Liver (tissue), 9 donors: ENCODE data around the gene TXNDC16. TPM values are rescaled to one million over a fixed set of nuclear protein-coding genes. Genes with fewer than 3 reads are reported as not detected.

Source experiments
- DNase-seq: peaks from one replicate; pipeline ENCODE4 v3.0.0-alpha.2; 2017; ENCODE audit warnings: low spot score
- H3K27ac ChIP-seq, 2 donors: one replicate each; pipeline ENCODE4 v1.7.0; 2013; ENCODE audit warnings: inconsistent platforms in 2 of 2, low read length in 2 of 2, control low read depth in 1 of 2, low read depth in 1 of 2, mild to moderate bottlenecking in 1 of 2
- H3K27me3 ChIP-seq, 4 donors: one replicate each; pipeline versions ENCODE4 v1.6.1 to v1.7.0; 2013; ENCODE audit warnings: low read length in 3 of 4, inconsistent platforms in 1 of 4, mild to moderate bottlenecking in 1 of 4, moderate library complexity in 1 of 4; ENCODE audit not compliant: control insufficient read depth in 4 of 4, insufficient read depth in 4 of 4
- H3K36me3 ChIP-seq, 4 donors: one replicate each; pipeline versions ENCODE4 v1.6.1 to v1.7.0; 2013; ENCODE audit warnings: low read length in 3 of 4, mild to moderate bottlenecking in 3 of 4, low read depth in 1 of 4, moderate library complexity in 1 of 4; ENCODE audit not compliant: control insufficient read depth in 4 of 4, insufficient read depth in 3 of 4
- H3K4me1 ChIP-seq, 4 donors: one replicate each; pipeline versions ENCODE4 v1.6.1 to v1.7.0; 2013; ENCODE audit warnings: low read length in 3 of 4, mild to moderate bottlenecking in 3 of 4, moderate library complexity in 1 of 4; ENCODE audit not compliant: control insufficient read depth in 4 of 4, insufficient read depth in 4 of 4
- H3K4me3 ChIP-seq, 3 donors: one replicate each; pipeline versions ENCODE4 v1.6.1 to v1.7.0; 2013; ENCODE audit warnings: low read length in 3 of 3, control low read depth in 1 of 3, low read depth in 1 of 3, mild to moderate bottlenecking in 1 of 3
- H3K9ac ChIP-seq, 2 donors: one replicate each; pipeline ENCODE4 v1.7.0; 2013; ENCODE audit warnings: low read length in 2 of 2, mild to moderate bottlenecking in 2 of 2, moderate library complexity in 2 of 2, control low read depth in 1 of 2, low read depth in 1 of 2
- H3K9me3 ChIP-seq, 4 donors: one replicate each; pipeline versions ENCODE4 v1.6.1 to v1.7.0; 2013; ENCODE audit warnings: low read length in 3 of 4; ENCODE audit not compliant: control insufficient read depth in 4 of 4
- ATF3 ChIP-seq: IDR thresholded peaks from 2 replicates; pipeline ENCODE4 v1.6.1; 2016; ENCODE audit warnings: antibody characterized with exemption
- FOXA1 ChIP-seq: IDR thresholded peaks from 2 replicates; pipeline ENCODE4 v1.6.1; 2016; ENCODE audit warnings: antibody characterized with exemption
- GABPA ChIP-seq, 2 donors: IDR thresholded peaks in 1 of 2; conservative IDR thresholded peaks in 1 of 2; 2 replicates each; pipeline ENCODE4 v1.6.1; 2016; ENCODE audit warnings: antibody characterized with exemption in 2 of 2, mild to moderate bottlenecking in 1 of 2, moderate library complexity in 1 of 2
- HNF4A ChIP-seq, 2 donors: conservative IDR thresholded peaks; 2 replicates each; pipeline ENCODE4 v1.6.1; 2016; ENCODE audit warnings: antibody characterized with exemption in 2 of 2, mild to moderate bottlenecking in 2 of 2
- HNF4G ChIP-seq: IDR thresholded peaks from 2 replicates; pipeline ENCODE4 v1.6.1; 2016; ENCODE audit warnings: antibody characterized with exemption
- JUND ChIP-seq, 2 donors: IDR thresholded peaks; 2 replicates each; pipeline ENCODE4 v1.6.1; 2016; ENCODE audit warnings: antibody characterized with exemption in 2 of 2
- MAX ChIP-seq: IDR thresholded peaks from 2 replicates; pipeline ENCODE4 v1.6.1; 2016; ENCODE audit warnings: antibody characterized with exemption
- RAD21 ChIP-seq, 2 donors: IDR thresholded peaks; 2 replicates each; pipeline ENCODE4 v1.6.1; 2016; ENCODE audit warnings: antibody characterized with exemption in 2 of 2, mild to moderate bottlenecking in 2 of 2
- REST ChIP-seq: IDR thresholded peaks from 2 replicates; pipeline ENCODE4 v1.6.1; 2016; ENCODE audit warnings: antibody characterized with exemption, mild to moderate bottlenecking
- RXRA ChIP-seq, 2 donors: IDR thresholded peaks; 2 replicates each; pipeline ENCODE4 v1.6.1; 2017 to 2018; ENCODE audit warnings: antibody characterized with exemption in 2 of 2, mild to moderate bottlenecking in 1 of 2
- SP1 ChIP-seq: IDR thresholded peaks from 2 replicates; pipeline ENCODE4 v1.6.1; 2018; ENCODE audit warnings: antibody characterized with exemption, mild to moderate bottlenecking
- TAF1 ChIP-seq: conservative IDR thresholded peaks from 2 replicates; pipeline ENCODE4 v1.6.1; 2016; ENCODE audit warnings: antibody characterized with exemption, mild to moderate bottlenecking
- YY1 ChIP-seq: IDR thresholded peaks from 2 replicates; pipeline ENCODE4 v1.6.1; 2016; ENCODE audit warnings: antibody characterized with exemption, mild to moderate bottlenecking
- WGBS: extraction: QIAGEN DNeasy Blood & Tissue Kit; methylation state at CpG from one replicate; pipeline ENCODE4 v1.1.7; 2013; 5-methylcytosine and 5-hydroxymethylcytosine counted together
- polyA plus RNA-seq, 2 donors: library from polyadenylated mRNA; stranded (reverse) in 1 of 2; unstranded in 1 of 2; fragments of 200-250 nt in 1 of 2; fragments of >200 nt in 1 of 2; fragmentation: Nextera tagmentation in 1 of 2; extraction: Ambion mirVana in 1 of 2; gene quantifications; one replicate each; pipeline versions ENCODE4 v1.2.1 to v1.2.3, GENCODE V29; 2013 to 2015
- total RNA-seq, 2 donors: library from RNA; depleted of rRNA; stranded (reverse); fragments of >200 nt; gene quantifications; one replicate each; pipeline ENCODE4 v1.2.3, GENCODE V29; 2014
- TF ChIP-seq, protein P1 (sequence below): IDR thresholded peaks from 2 replicates; pipeline ENCODE4 v1.6.1; 2016; ENCODE audit warnings: antibody characterized with exemption
- TF ChIP-seq, protein P2 (sequence below): fragments of 150-350 bp; IDR thresholded peaks from 2 replicates; pipeline ENCODE4 v1.5.1; 2017; ENCODE audit warnings: improper control_type of control experiment, low read depth, low read length; ENCODE audit not compliant: missing input control
- donor health status: healthy.
- donor health status: healthy.
- donor health status: healthy.
- donor health status: healthy.
- donor health status: healthy.

TXNDC16 gene
- total and polyA plus RNA-seq, 4 donors = 2.0 to 16.2 (median 4.1) TPM

DNA sequence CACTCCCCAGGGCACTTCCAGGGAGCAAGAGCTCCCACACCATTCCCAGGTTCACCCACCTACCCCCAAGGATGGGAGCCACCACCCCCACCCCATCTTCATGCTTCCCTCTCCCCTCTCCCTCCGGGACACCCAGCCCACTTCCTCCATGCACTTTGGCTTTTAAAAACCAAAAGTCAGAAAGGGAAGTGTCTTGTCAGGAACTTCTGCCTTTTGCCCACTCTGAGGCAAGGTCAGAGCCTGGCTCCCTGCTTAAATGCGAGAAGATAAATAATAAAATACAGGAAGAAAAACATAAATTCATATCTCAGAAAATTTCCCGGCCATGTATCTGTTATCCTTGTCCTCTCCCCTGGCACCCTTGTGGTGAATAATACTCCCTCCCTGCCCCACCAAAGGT, 156.6 kb downstream of the TXNDC16 start:
- no peaks in the 10 kb centered on the region for H3K36me3 ChIP-seq

DNA sequence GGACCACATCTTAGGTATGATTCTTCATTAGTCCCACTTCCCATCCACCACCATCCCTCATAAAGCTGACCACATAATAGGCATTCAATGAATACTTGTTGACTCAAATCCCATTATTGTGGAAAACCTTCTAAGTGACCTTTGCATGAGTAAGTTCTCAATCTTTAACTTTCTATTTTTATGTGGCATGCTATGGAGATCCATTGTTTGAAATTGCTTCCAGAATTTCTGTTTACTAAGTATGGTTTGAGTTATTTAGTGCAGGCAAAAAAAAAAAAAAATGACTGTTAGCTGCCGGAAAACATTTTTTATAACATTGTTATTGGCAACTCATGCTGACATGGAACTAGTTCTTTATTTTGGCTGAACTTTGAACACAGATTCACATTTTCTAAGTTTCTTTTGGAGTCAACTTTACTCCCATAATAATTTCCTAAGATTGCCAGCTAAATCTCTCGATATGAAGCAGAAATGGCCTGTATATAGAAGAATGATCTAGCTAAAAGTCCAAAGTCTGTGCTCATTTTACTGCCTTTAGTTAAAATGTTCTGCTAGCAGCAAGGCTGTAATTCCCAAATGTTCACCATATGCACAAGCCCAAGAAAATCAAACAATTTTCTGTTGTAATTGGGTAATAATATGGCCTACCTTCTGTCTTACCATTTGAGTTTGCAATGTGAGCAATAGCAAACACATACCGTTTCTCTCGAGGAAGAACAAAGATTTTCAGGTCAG, 160.3 kb downstream of the TXNDC16 start:
- no peak overlapping the region for H3K4me3 ChIP-seq
- TF ChIP-seq, protein P1, sequence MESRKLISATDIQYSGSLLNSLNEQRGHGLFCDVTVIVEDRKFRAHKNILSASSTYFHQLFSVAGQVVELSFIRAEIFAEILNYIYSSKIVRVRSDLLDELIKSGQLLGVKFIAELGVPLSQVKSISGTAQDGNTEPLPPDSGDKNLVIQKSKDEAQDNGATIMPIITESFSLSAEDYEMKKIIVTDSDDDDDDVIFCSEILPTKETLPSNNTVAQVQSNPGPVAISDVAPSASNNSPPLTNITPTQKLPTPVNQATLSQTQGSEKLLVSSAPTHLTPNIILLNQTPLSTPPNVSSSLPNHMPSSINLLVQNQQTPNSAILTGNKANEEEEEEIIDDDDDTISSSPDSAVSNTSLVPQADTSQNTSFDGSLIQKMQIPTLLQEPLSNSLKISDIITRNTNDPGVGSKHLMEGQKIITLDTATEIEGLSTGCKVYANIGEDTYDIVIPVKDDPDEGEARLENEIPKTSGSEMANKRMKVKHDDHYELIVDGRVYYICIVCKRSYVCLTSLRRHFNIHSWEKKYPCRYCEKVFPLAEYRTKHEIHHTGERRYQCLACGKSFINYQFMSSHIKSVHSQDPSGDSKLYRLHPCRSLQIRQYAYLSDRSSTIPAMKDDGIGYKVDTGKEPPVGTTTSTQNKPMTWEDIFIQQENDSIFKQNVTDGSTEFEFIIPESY = no peak
- no peak for TF ChIP-seq RXRA (IDR thresholded peaks at IDR 0.05)
- TF ChIP-seq FOXA1 = no peak
- TF ChIP-seq, protein P2, sequence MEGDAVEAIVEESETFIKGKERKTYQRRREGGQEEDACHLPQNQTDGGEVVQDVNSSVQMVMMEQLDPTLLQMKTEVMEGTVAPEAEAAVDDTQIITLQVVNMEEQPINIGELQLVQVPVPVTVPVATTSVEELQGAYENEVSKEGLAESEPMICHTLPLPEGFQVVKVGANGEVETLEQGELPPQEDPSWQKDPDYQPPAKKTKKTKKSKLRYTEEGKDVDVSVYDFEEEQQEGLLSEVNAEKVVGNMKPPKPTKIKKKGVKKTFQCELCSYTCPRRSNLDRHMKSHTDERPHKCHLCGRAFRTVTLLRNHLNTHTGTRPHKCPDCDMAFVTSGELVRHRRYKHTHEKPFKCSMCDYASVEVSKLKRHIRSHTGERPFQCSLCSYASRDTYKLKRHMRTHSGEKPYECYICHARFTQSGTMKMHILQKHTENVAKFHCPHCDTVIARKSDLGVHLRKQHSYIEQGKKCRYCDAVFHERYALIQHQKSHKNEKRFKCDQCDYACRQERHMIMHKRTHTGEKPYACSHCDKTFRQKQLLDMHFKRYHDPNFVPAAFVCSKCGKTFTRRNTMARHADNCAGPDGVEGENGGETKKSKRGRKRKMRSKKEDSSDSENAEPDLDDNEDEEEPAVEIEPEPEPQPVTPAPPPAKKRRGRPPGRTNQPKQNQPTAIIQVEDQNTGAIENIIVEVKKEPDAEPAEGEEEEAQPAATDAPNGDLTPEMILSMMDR = no peak
- TF ChIP-seq GABPA (IDR thresholded peaks at IDR 0.05 in 1 of 2, conservative IDR thresholded peaks at IDR 0.05 in 1 of 2) = no peak
- TF ChIP-seq MAX = no peak
- no peak for TF ChIP-seq REST
- TF ChIP-seq YY1 = no peak
- TF ChIP-seq ATF3 = no peak
- TF ChIP-seq RAD21 (IDR thresholded peaks at IDR 0.05) = no peak
- no peak for TF ChIP-seq JUND (IDR thresholded peaks at IDR 0.05)
- TF ChIP-seq TAF1 = no peak
- no peak for TF ChIP-seq HNF4A (conservative IDR thresholded peaks at IDR 0.05)
- no peak for TF ChIP-seq HNF4G
- TF ChIP-seq SP1 = no peak
- no peaks in the 10 kb centered on the region for H3K36me3 ChIP-seq
- H3K27me3 ChIP-seq = no peaks in the 10 kb centered on the region
- H3K27ac ChIP-seq = no peak overlapping the region
- H3K9me3 ChIP-seq = no peaks in the 10 kb centered on the region
- no peak overlapping the region for H3K9ac ChIP-seq
- 79% methylated on average over 4 of the region's 4 CpGs for WGBS
- no peak for DNase-seq
- H3K4me1 ChIP-seq = no peaks in the 10 kb centered on the region

More for the DNA sequence above, 156.6 kb downstream of the TXNDC16 start:
- no peak overlapping the region for H3K4me3 ChIP-seq
- no peak overlapping the region for H3K27ac ChIP-seq
- DNase-seq = no peak
- no peaks in the 10 kb centered on the region for H3K4me1 ChIP-seq
- H3K9me3 ChIP-seq = no peaks in the 10 kb centered on the region
- 62% methylated on average over 3 of the region's 3 CpGs for WGBS
- TF ChIP-seq GABPA (IDR thresholded peaks at IDR 0.05 in 1 of 2, conservative IDR thresholded peaks at IDR 0.05 in 1 of 2) (no peak), REST (no peak)
- H3K9ac ChIP-seq = no peak overlapping the region
- H3K27me3 ChIP-seq = no peaks in the 10 kb centered on the region
